A549 (cell line): ENCODE measurements around the gene PTPN9. TPM values are rescaled to one million over a fixed set of nuclear protein-coding genes. Genes with fewer than 3 reads are reported as not detected.

Source experiments
- ATAC-seq, 2 experiments: fragments of 200-7000 bp in 1 of 2; fragments of >200 bp in 1 of 2; cut with Nextera tagmentation in 1 of 2; cut with Tn5 transposase in 1 of 2; 3 replicates each; pipeline versions ENCODE4 v1.8.0 to v1.9.1; 2018 to 2020; ENCODE audit warnings: mild to moderate bottlenecking in 1 of 2, moderate library complexity in 1 of 2
- CTCF ChIA-PET: fragments of 300-600 bp; sonication (Branson Sonifier 250); formaldehyde crosslinking; extraction: SDS; loops from one replicate; lab custom pipeline; 2021; ENCODE audit warnings: antibody characterized with exemption, inconsistent platforms; lab: Yijun Ruan, JAX
- POLR2A ChIA-PET: fragments of 350-600 bp; formaldehyde crosslinking; extraction: SDS; loops from one replicate; lab custom pipeline; 2021; ENCODE audit warnings: antibody characterized with exemption, inconsistent platforms; lab: Yijun Ruan, JAX
- DNase-seq, 2 experiments: peaks; one replicate each; pipeline versions ENCODE4 v3.0.0 to v3.0.0-alpha.2; 2011 to 2016; ENCODE audit warnings: low read depth in 1 of 2, low spot score in 1 of 2
- FAIRE-seq: peaks from 2 replicates; lab custom pipeline; 2011; peaks lifted over from hg19 to GRCh38; lab: Jason Lieb, UNC
- H3K27ac ChIP-seq, 2 experiments: fragments of >200 bp; sonication (Bioruptor Twin); formaldehyde crosslinking; 3 replicates each; pipeline ENCODE4 v1.5.1; 2016 to 2017
- H3K4me1 ChIP-seq: fragments of >200 bp; sonication (Bioruptor Twin); formaldehyde crosslinking; 3 replicates; pipeline ENCODE4 v1.6.1; 2016
- H3K4me2 ChIP-seq: fragments of >200 bp; sonication (Bioruptor Twin); formaldehyde crosslinking; 3 replicates; pipeline ENCODE4 v1.6.1; 2016
- H3K4me3 ChIP-seq: fragments of >200 bp; sonication (Bioruptor Twin); formaldehyde crosslinking; 3 replicates; pipeline ENCODE4 v1.5.1; 2016
- H3K9me3 ChIP-seq: fragments of >200 bp; sonication (Bioruptor Twin); formaldehyde crosslinking; 3 replicates; pipeline ENCODE4 v1.6.1; 2016
- CEBPB ChIP-seq, 2 experiments: fragments of >200 bp in 1 of 2; sonication (Bioruptor Twin) in 1 of 2; formaldehyde crosslinking in 1 of 2; IDR thresholded peaks; 2 replicates each; pipeline ENCODE4 v1.6.1; 2012 to 2016
- HDAC2 ChIP-seq: fragments of 200-600 bp; sonication (generic); IDR thresholded peaks from 2 replicates; pipeline ENCODE4 v1.6.1; 2016
- HOXB5 ChIP-seq: fragments of 250-450 bp; sonication (Bioruptor Pico); IDR thresholded peaks from 2 replicates; pipeline ENCODE4 v1.5.0; 2020; ENCODE audit warnings: mild to moderate bottlenecking, moderate library complexity
- JUN ChIP-seq, 2 experiments: fragments of >200 bp; sonication (Bioruptor Twin); formaldehyde crosslinking; IDR thresholded peaks; 2 replicates in 1 of 2; 3 replicates in 1 of 2; pipeline ENCODE4 v1.6.1; 2016 to 2017
- JUNB ChIP-seq: fragments of >200 bp; sonication (Bioruptor Twin); formaldehyde crosslinking; IDR thresholded peaks from 2 replicates; pipeline ENCODE4 v1.6.1; 2016
- KDM1A ChIP-seq: fragments of 200-600 bp; sonication (generic); IDR thresholded peaks from 2 replicates; pipeline ENCODE4 v1.6.1; 2016; ENCODE audit warnings: low read depth, mild to moderate bottlenecking
- KDM5A ChIP-seq: fragments of 200-600 bp; sonication (generic); IDR thresholded peaks from 2 replicates; pipeline ENCODE4 v1.6.1; 2016; ENCODE audit warnings: antibody characterized with exemption, mild to moderate bottlenecking
- MAFK ChIP-seq: fragments of 450-650 bp; IDR thresholded peaks from 2 replicates; pipeline ENCODE4 v1.6.1; 2014; ENCODE audit not compliant: partially characterized antibody
- MYC ChIP-seq: IDR thresholded peaks from 2 replicates; pipeline ENCODE4 v1.6.1; 2012; ENCODE audit warnings: mild to moderate bottlenecking, inconsistent platforms, low read length, improper control_type of control experiment, borderline replicate concordance
- PHF8 ChIP-seq: fragments of 200-600 bp; sonication (generic); IDR thresholded peaks from 2 replicates; pipeline ENCODE4 v1.6.1; 2016; ENCODE audit warnings: low read depth, mild to moderate bottlenecking, antibody characterized with exemption, moderate library complexity, borderline replicate concordance
- POLR2A ChIP-seq: IDR thresholded peaks from 2 replicates; pipeline ENCODE4 v1.6.1; 2012; ENCODE audit warnings: mild to moderate bottlenecking, low read length
- RAD21 ChIP-seq, 2 experiments: fragments of >200 bp in 1 of 2; sonication (Bioruptor Twin) in 1 of 2; formaldehyde crosslinking in 1 of 2; IDR thresholded peaks in 1 of 2; conservative IDR thresholded peaks in 1 of 2; 2 replicates in 1 of 2; 3 replicates in 1 of 2; pipeline ENCODE4 v1.6.1; 2012 to 2018; ENCODE audit warnings: inconsistent platforms in 1 of 2
- RARB ChIP-seq: fragments of 250-450 bp; sonication (Bioruptor Pico); IDR thresholded peaks from 2 replicates; pipeline ENCODE4 v1.8.0; 2021; ENCODE audit warnings: mild to moderate bottlenecking, moderate library complexity
- RCOR1 ChIP-seq: fragments of 150-350 bp; IDR thresholded peaks from 2 replicates; pipeline ENCODE4 v1.6.1; 2014; ENCODE audit warnings: antibody characterized with exemption, low read length, low read depth
- RFX5 ChIP-seq: fragments of 450-650 bp; IDR thresholded peaks from 2 replicates; pipeline ENCODE4 v1.7.1; 2014; ENCODE audit warnings: antibody characterized with exemption, mild to moderate bottlenecking, moderate library complexity
- RNF2 ChIP-seq: fragments of 200-600 bp; sonication (generic); IDR thresholded peaks from 2 replicates; pipeline ENCODE4 v1.6.1; 2016; ENCODE audit warnings: low read depth, mild to moderate bottlenecking, antibody characterized with exemption, moderate library complexity, borderline replicate concordance
- SMC3 ChIP-seq: fragments of >200 bp; sonication (Bioruptor Twin); formaldehyde crosslinking; IDR thresholded peaks from 3 replicates; pipeline ENCODE4 v1.6.1; 2018; ENCODE audit warnings: inconsistent platforms
- ZFP36 ChIP-seq: fragments of 450-650 bp; IDR thresholded peaks from 2 replicates; pipeline ENCODE4 v1.6.1; 2014; ENCODE audit warnings: borderline replicate concordance; ENCODE audit not compliant: partially characterized antibody
- WGBS: methylation state at CpG from one replicate; pipeline ENCODE4 v1.1.6; 2017; ENCODE audit errors: missing lambda C conversion rate; 5-methylcytosine and 5-hydroxymethylcytosine counted together
- polyA plus RNA-seq, 4 experiments: library from polyadenylated mRNA; depleted of rRNA in 3 of 4; stranded (reverse); fragments of >200 nt; fragmentation: RNase III in 1 of 4; extraction: RNeasy Plus Mini Kit Qiagen cat#74134 plus additional on column Dnase treatment in 1 of 4; gene quantifications; 2 replicates in 3 of 4; 3 replicates in 1 of 4; pipeline ENCODE4 v1.2.3, GENCODE V29; 2011 to 2017
- TF ChIP-seq, protein P1 (sequence below): fragments of 250-450 bp; sonication (Bioruptor Pico); IDR thresholded peaks from 2 replicates; pipeline ENCODE4 v1.5.0; 2020; ENCODE audit warnings: low read depth, mild to moderate bottlenecking, moderate library complexity
- TF ChIP-seq, protein P2 (sequence below): IDR thresholded peaks from 2 replicates; pipeline ENCODE4 v1.6.1; 2012
- TF ChIP-seq, protein P3 (sequence below): IDR thresholded peaks from 2 replicates; pipeline ENCODE4 v1.6.1; 2012; ENCODE audit warnings: low read depth, borderline replicate concordance
- TF ChIP-seq, protein P4 (sequence below): fragments of 250-450 bp; sonication (Bioruptor Pico); IDR thresholded peaks from 2 replicates; pipeline ENCODE4 v1.5.0; 2021; ENCODE audit warnings: mild to moderate bottlenecking, moderate library complexity, borderline replicate concordance
- TF ChIP-seq, protein P5 (sequence below): fragments of >200 bp; sonication (Bioruptor Twin); formaldehyde crosslinking; IDR thresholded peaks from 3 replicates; pipeline ENCODE4 v1.6.1; 2016
- TF ChIP-seq, protein P6 (sequence below): fragments of 450-650 bp; IDR thresholded peaks from 2 replicates; pipeline ENCODE4 v1.6.1; 2014; ENCODE audit warnings: antibody characterized with exemption

The PTPN9 gene
- polyA plus RNA-seq, 2 of the 4 experiments (the other 2 are of a cell fraction): 29.5 to 60.2 TPM

DNA sequence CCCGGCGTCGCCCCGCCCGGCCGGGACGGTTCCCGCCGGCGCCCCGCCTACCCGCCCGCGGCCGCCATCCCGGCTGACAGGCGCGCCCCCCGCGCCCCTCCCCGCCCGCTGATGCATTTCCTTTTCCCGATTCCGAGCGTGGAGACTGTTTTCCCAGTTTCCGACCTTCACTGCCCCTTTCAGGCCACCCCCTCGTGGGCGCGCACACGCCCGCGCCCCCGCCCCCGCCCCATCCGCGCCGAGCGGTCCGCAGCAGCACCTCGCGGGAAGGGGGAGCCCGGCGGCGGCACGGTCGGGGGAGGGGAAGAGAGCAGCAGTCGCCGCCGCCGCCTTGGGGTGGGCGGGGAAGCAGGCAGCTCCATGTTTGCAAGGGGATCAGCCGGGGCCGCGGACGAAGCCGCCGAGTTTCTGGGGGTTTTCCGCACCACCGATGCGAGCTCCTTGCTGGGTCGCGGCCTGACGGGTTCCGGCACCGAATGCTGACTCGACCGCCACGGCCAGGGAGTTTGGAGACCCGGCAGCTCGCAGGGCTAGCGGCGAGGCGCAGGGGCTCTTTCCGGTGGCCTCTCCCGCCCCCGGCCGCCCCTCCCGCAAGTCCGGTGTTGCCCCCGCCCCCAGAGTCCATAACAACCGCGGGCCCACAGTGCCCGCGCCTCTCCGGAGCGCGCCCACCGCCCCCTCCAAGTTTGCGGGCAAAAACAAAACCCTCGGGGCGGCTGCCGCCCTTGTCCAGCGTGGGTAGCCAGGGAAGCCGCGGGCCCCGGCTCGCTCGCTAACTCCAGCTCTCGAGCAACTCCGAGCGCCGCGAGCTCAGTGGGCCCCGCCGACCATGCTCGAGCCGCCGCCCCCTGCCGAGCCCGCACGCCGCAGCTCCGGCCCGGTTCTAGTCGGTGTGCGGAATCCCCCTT is 124.4 kb downstream of the PTPN9 start:
- ChIA-PET POLR2A (interaction anchor here (0.6 to 7.3 kb wide), 20 partner anchors 9 to 388 kb away, joined by 3 to 148 read pairs (median 4); partner anchors contain the start of genes IMP3, MAN2C1, PTPN9 and SNUPN), CTCF (interaction anchor here (0.6 to 7.0 kb wide), 15 partner anchors 9 to 566 kb away, joined by 3 to 49 read pairs (median 4); partner anchors contain the start of genes IMP3 and MAN2C1)
- peak overlapping the region; percentile 87 for H3K4me2 ChIP-seq
- FAIRE-seq (no peak), DNase-seq (peak in 1 of 2 experiments; percentile 71), ATAC-seq (peak in 1 of 2 experiments; percentile 3; a peak in 1 of 6 replicates)
- peak overlapping the region; percentile 74 for H3K4me3 ChIP-seq
- TF ChIP-seq RAD21 (conservative IDR thresholded peaks at IDR 0.05 in 1 of 2, IDR thresholded peaks at IDR 0.05 in 1 of 2) (0 out of 5 replicates have a peak, but pooled peaks of 1 of the 2 experiments have one; percentile 12), POLR2A (peak; percentile 1; the same call in 1 of the 2 replicates), SMC3 (0 out of 3 replicates have a peak, but pooled peaks have one; percentile 8), KDM5A (no peak), ZFP36 (no peak), JUN (IDR thresholded peaks at IDR 0.05) (peak in 1 of 2 experiments; percentile 74; a peak in 3 of 5 replicates), RARB (CRISPR knock-in tag) (no peak), PHF8 (peak; percentile 36; the same call in 1 of the 2 replicates)
- TF ChIP-seq, protein P1, sequence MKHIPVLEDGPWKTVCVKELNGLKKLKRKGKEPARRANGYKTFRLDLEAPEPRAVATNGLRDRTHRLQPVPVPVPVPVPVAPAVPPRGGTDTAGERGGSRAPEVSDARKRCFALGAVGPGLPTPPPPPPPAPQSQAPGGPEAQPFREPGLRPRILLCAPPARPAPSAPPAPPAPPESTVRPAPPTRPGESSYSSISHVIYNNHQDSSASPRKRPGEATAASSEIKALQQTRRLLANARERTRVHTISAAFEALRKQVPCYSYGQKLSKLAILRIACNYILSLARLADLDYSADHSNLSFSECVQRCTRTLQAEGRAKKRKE: no peak
- TF ChIP-seq, protein P2, sequence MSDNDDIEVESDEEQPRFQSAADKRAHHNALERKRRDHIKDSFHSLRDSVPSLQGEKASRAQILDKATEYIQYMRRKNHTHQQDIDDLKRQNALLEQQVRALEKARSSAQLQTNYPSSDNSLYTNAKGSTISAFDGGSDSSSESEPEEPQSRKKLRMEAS: no peak; the same call in 1 of the 2 replicates
- peak overlapping the region; percentile 92 for H3K27ac ChIP-seq
- peaks cover 9% of the 10 kb centered on the region for H3K4me1 ChIP-seq
- WGBS: 0% methylated on average over 42 of the region's 116 CpGs
- no peaks in the 10 kb centered on the region for H3K9me3 ChIP-seq

DNA sequence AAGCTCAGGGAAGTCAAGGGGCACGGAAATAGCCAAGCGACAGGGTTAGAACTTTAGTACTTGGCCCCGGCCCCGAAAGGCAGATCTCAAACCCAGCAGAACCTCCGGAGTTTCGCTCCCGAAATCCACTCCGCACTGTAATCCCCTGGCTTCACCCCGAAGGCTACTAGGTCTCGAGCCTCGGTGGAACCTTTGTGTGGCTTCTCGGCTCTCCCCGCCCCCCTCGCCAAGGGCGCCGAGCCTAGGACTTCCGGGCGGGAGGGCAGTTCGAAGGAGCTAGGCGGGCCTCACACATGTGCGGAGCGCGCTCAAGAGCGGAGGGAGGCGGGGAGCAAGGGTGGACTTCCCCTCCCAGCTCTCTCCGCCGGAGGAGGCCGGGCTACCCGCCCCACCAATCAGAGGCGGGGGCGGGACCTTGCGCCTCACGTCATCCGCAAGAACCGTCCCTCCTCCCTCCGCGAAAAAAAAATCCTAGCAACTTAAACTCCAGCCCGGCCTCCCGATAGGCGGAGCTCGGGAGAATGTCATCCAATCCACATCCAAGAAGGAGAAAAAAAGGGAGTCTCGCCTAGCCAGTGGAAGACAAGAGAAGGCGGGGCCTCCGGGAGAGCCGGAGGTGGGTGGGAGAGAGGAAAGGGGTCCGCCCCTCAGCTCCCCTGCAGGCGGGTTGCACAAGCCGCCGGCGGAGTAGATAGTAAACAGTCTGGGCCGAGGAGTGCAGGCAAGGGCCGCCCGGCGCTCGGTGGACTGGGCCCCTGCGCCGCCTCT is 125.2 kb downstream of the PTPN9 start:
- peak; percentile 61 for FAIRE-seq
- H3K9me3 ChIP-seq: no peaks in the 10 kb centered on the region
- 2% methylated on average over 41 of the region's 57 CpGs for WGBS
- ChIA-PET POLR2A (interaction anchor here (0.5 to 7.3 kb wide), 21 partner anchors 10 to 389 kb away, joined by 3 to 148 read pairs (median 4); partner anchors contain the start of genes IMP3, MAN2C1, PTPN9 and SNUPN), CTCF (interaction anchor here (0.6 to 7.0 kb wide), 11 partner anchors 12 to 567 kb away, joined by 3 to 49 read pairs (median 4); partner anchors contain the start of genes IMP3, MAN2C1 and PTPN9)
- peak; percentile 99 to 100 for DNase-seq
- peak overlapping the region; percentile 93 for H3K4me2 ChIP-seq
- H3K4me1 ChIP-seq: peaks cover 18% of the 10 kb centered on the region
- ATAC-seq: peak; percentile 22 to 57
- H3K27ac ChIP-seq: peak overlapping the region; percentile 92
- H3K4me3 ChIP-seq: peak overlapping the region; percentile 74
- TF ChIP-seq RNF2: no peak
- TF ChIP-seq, protein P3, sequence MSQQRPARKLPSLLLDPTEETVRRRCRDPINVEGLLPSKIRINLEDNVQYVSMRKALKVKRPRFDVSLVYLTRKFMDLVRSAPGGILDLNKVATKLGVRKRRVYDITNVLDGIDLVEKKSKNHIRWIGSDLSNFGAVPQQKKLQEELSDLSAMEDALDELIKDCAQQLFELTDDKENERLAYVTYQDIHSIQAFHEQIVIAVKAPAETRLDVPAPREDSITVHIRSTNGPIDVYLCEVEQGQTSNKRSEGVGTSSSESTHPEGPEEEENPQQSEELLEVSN: peak; percentile 98
- TF ChIP-seq MAFK: no peak
- TF ChIP-seq JUN (IDR thresholded peaks at IDR 0.05): peak in 1 of 2 experiments; percentile 83; a peak in 2 of 5 replicates
- TF ChIP-seq RCOR1: no peak
- TF ChIP-seq, protein P1: peak; percentile 66; the same call in 1 of the 2 replicates
- TF ChIP-seq, protein P4, sequence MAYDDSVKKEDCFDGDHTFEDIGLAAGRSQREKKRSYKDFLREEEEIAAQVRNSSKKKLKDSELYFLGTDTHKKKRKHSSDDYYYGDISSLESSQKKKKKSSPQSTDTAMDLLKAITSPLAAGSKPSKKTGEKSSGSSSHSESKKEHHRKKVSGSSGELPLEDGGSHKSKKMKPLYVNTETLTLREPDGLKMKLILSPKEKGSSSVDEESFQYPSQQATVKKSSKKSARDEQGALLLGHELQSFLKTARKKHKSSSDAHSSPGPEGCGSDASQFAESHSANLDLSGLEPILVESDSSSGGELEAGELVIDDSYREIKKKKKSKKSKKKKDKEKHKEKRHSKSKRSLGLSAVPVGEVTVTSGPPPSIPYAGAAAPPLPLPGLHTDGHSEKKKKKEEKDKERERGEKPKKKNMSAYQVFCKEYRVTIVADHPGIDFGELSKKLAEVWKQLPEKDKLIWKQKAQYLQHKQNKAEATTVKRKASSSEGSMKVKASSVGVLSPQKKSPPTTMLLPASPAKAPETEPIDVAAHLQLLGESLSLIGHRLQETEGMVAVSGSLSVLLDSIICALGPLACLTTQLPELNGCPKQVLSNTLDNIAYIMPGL (CRISPR knock-in tag): 0 out of 2 replicates have a peak, but pooled peaks have one; percentile 12
- no peak for TF ChIP-seq KDM1A
- TF ChIP-seq RFX5: peak; percentile 83; the same call in 1 of the 2 replicates
- TF ChIP-seq CEBPB (IDR thresholded peaks at IDR 0.05): peak; percentile 68 to 91
- peak; percentile 53; the same call in 1 of the 2 replicates for TF ChIP-seq HOXB5 (CRISPR knock-in tag)
- no peak for TF ChIP-seq JUNB
- peak; percentile 49; the same call in 1 of the 2 replicates for TF ChIP-seq MYC
- TF ChIP-seq, protein P5, sequence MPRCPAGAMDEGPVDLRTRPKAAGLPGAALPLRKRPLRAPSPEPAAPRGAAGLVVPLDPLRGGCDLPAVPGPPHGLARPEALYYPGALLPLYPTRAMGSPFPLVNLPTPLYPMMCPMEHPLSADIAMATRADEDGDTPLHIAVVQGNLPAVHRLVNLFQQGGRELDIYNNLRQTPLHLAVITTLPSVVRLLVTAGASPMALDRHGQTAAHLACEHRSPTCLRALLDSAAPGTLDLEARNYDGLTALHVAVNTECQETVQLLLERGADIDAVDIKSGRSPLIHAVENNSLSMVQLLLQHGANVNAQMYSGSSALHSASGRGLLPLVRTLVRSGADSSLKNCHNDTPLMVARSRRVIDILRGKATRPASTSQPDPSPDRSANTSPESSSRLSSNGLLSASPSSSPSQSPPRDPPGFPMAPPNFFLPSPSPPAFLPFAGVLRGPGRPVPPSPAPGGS: 0 out of 3 replicates have a peak, but pooled peaks have one; percentile 47
- peak; percentile 29; the same call in 1 of the 2 replicates for TF ChIP-seq PHF8
- TF ChIP-seq HDAC2: no peak
- TF ChIP-seq, protein P2: peak; percentile 99
- TF ChIP-seq, protein P6, sequence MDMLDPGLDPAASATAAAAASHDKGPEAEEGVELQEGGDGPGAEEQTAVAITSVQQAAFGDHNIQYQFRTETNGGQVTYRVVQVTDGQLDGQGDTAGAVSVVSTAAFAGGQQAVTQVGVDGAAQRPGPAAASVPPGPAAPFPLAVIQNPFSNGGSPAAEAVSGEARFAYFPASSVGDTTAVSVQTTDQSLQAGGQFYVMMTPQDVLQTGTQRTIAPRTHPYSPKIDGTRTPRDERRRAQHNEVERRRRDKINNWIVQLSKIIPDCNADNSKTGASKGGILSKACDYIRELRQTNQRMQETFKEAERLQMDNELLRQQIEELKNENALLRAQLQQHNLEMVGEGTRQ: no peak
